Subcutaneous abdominal adipose tissue (tissue), 5 donors: Measurements from ENCODE around the gene HADHB.

Experiments used
- H3K27ac ChIP-seq: one replicate; pipeline ENCODE4 v1.7.0; 2013; ENCODE audit warnings: low read depth, mild to moderate bottlenecking, inconsistent platforms, low read length, moderate library complexity
- H3K27me3 ChIP-seq, 5 donors: one replicate each; pipeline ENCODE4 v1.7.0; 2013; ENCODE audit warnings: low read length in 5 of 5, inconsistent platforms in 1 of 5; ENCODE audit not compliant: control insufficient read depth in 5 of 5, insufficient read depth in 4 of 5
- H3K36me3 ChIP-seq, 5 donors: one replicate each; pipeline ENCODE4 v1.7.0; 2013; ENCODE audit warnings: low read length in 5 of 5; ENCODE audit not compliant: control insufficient read depth in 5 of 5, insufficient read depth in 5 of 5
- H3K4me1 ChIP-seq, 5 donors: one replicate each; pipeline ENCODE4 v1.7.0; 2013; ENCODE audit warnings: low read length in 5 of 5, mild to moderate bottlenecking in 3 of 5, moderate library complexity in 1 of 5; ENCODE audit not compliant: control insufficient read depth in 5 of 5, insufficient read depth in 5 of 5
- H3K4me3 ChIP-seq, 5 donors: one replicate each; pipeline ENCODE4 v1.7.0; 2013; ENCODE audit warnings: low read length in 5 of 5, low read depth in 1 of 5
- H3K9ac ChIP-seq, 5 donors: one replicate each; pipeline ENCODE4 v1.7.0; 2013; ENCODE audit warnings: low read length in 5 of 5, mild to moderate bottlenecking in 4 of 5, moderate library complexity in 3 of 5
- H3K9me3 ChIP-seq, 5 donors: one replicate each; pipeline ENCODE4 v1.7.0; 2013; ENCODE audit warnings: low read length in 5 of 5; ENCODE audit not compliant: control insufficient read depth in 5 of 5
- donor health status: healthy.
- donor health status: healthy.
- donor health status: healthy.
- donor health status: healthy.
- donor health status: healthy.

Gene HADHB

GRCh38 chr2:26244309-26245230 is at the start of gene HADHB, which contains the start of gene HADHA:
Gene HADHB, plus strand, starts transcription at chr2:26244939. Its CDS starts 9,316 bp downstream, at chr2:26254255.
Gene HADHA, minus strand, starts transcription at chr2:26244632. Its CDS starts 36 bp downstream, at chr2:26244596.
- Histone ChIP-seq H3K27me3 (no peaks in the 10 kb centered on the region), H3K9ac (peak within 1 kb of the TSS; percentile 95 to 99 (median 98)), H3K27ac (peak within 1 kb of the TSS; percentile 99), H3K9me3 (no peaks in the 10 kb centered on the region), H3K36me3 (no peaks in the 10 kb centered on the region), H3K4me3 (peak within 1 kb of the TSS; percentile 86 to 99 (median 97)), H3K4me1 (peaks cover 7 to 68% (median 55%) of the 10 kb centered on the region in 5 donors)

- Histone ChIP-seq H3K9me3 (no peaks in the 10 kb centered on the region), H3K9ac (no peak overlapping the region), H3K36me3 (peaks cover 26 to 99% (median 91%) of the 10 kb centered on the region in 5 donors), H3K4me1 (peaks cover 0 to 8% (median 0%) of the 10 kb centered on the region in 5 donors), H3K27ac (no peak overlapping the region), H3K27me3 (no peaks in the 10 kb centered on the region), H3K4me3 (no peak overlapping the region)
Observed at GRCh38 chr2:26195040-26195984, 49.4 kb upstream of the HADHB start.

DNA sequence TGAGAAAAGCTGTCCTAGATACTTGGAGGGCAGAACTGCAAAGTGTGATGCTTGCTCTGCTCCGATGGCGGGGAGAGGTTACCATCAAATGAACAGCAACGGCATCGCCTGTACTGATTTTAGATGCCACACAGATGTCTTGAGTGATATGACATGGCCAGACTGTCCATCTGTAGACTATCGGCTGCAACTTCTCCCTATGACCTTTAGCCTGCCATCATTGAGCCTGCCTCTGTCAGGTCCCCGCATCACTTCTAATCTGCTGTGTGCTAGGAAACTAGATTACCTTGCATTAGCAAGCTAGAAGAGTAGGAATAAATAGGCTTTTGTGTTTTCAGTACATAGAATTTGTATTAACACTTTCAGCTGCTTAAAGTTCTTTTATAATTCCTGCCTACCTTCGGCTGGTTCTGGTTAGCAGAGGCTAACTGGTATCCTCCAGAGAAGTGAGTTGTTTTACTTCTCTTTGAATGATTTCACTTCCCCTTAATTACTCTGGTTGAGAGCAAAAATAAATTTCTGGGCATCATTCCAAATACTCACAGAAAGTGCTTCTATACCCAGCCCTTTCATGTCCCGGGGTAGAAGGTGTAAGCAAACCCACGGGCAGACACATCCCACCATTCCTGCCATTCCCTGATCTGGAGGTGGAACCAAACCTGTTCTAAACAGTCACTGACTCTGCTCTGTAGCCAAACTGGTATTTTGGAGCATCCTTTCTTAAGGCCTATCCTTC is 47.9 kb upstream of the HADHB start:
- Histone ChIP-seq H3K36me3 (peaks cover 35 to 97% (median 88%) of the 10 kb centered on the region in 5 donors), H3K9ac (no peak overlapping the region), H3K27ac (no peak overlapping the region), H3K9me3 (no peaks in the 10 kb centered on the region), H3K4me1 (peaks cover 0 to 8% (median 0%) of the 10 kb centered on the region in 5 donors), H3K27me3 (no peaks in the 10 kb centered on the region), H3K4me3 (no peak overlapping the region)

DNA sequence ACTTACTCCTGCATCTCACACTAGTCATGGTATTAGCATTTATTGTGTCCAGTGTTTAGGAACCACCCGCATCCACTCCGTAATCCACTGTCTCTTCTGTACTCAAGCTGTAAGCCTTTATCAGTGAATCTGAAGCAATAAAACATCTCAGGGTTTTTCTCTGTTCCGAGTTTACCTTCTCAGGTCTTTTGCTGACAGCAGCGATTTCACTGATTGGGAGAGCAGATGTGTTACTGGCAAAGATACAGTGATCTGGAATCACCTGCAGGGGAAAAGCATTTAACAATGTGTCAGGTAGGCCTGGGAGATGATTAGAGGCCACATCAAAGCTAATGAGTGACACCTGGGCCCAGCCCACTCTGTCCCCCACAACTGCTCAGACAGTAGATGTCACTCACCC is 47.2 kb upstream of the HADHB start:
- no peak overlapping the region for H3K27ac ChIP-seq
- no peaks in the 10 kb centered on the region for H3K27me3 ChIP-seq
- no peak overlapping the region for H3K4me3 ChIP-seq
- H3K4me1 ChIP-seq: peaks cover 0 to 8% (median 0%) of the 10 kb centered on the region in 5 donors
- H3K9me3 ChIP-seq: no peaks in the 10 kb centered on the region
- H3K36me3 ChIP-seq: peaks cover 35 to 97% (median 90%) of the 10 kb centered on the region in 5 donors
- no peak overlapping the region for H3K9ac ChIP-seq

DNA sequence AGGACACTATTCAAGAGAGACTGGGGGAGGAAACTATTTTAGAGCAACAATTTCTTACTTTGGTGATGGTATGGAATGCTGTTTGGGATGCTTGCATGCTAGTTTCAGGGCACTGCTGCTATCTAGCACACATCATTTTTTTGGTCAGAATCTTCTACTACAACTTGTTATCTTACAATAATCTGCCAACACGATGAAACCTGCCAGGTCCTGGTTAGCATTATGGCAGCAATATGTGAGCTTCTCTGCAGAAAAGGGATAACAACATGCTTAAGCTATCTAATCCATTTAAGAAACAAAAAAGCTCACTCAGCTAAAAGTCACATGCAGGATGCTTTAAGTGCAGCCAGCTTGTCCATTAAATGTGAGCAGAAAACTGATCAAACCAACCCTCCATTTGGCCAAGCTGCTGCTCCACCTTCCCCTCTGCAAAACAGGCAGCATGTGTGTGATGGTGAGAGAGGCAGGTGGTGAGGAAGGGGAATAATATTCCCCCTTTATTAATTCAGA is 41.7 kb upstream of the HADHB start:
- no peak overlapping the region for H3K4me3 ChIP-seq
- no peaks in the 10 kb centered on the region for H3K9me3 ChIP-seq
- peaks cover 40 to 85% (median 73%) of the 10 kb centered on the region in 5 donors for H3K36me3 ChIP-seq
- H3K27ac ChIP-seq: no peak overlapping the region
- no peaks in the 10 kb centered on the region for H3K4me1 ChIP-seq
- no peak overlapping the region for H3K9ac ChIP-seq
- H3K27me3 ChIP-seq: no peaks in the 10 kb centered on the region

DNA sequence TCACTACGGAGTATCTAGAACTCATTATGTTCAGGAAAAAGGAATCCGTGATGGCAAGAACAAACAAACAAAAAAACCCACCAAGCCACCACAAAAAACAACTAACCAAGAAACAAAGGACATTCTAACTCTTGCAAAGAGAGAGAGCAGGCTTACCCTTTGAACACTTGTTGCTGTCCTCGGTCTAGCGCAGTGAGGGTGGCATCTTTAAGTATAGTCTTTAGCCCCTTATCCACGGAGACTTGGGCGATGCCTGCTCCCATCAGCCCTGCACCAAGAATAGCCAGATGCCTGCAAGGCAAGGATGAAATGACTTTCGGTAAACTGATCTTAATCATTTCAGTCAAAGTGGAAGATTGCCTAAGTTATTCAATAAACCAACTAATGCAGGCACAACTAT is 40.8 kb upstream of the HADHB start:
- H3K27me3 ChIP-seq: no peaks in the 10 kb centered on the region
- peak overlapping the region in 1 of 5 donors; percentile 14 for H3K9ac ChIP-seq
- no peaks in the 10 kb centered on the region for H3K9me3 ChIP-seq
- no peak overlapping the region for H3K27ac ChIP-seq
- peaks cover 45 to 85% (median 73%) of the 10 kb centered on the region in 5 donors for H3K36me3 ChIP-seq
- no peaks in the 10 kb centered on the region for H3K4me1 ChIP-seq
- H3K4me3 ChIP-seq: no peak overlapping the region

DNA sequence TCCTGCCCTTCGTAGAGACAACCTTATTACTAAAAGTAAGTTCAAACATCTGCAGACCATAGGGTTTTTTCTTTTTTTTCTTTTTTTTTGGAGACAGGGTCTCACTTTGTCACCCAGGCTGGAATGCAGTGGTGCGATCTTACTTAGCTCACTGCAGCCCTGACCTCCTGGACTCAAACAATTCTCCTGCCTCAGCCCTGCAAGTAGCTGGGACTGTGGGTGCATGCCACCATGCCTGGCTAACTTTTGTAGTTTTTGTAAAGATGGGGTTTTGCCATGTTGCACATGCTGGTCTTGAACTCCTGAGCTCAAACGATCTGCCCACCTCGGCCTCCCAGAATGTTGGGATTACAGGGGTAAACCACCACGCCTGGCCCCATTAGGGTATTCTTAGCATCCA is 32.7 kb upstream of the HADHB start:
- Histone ChIP-seq H3K27me3 (no peaks in the 10 kb centered on the region), H3K27ac (no peak overlapping the region), H3K4me3 (no peak overlapping the region), H3K4me1 (no peaks in the 10 kb centered on the region), H3K9ac (no peak overlapping the region), H3K36me3 (peaks cover 77 to 96% (median 88%) of the 10 kb centered on the region in 5 donors), H3K9me3 (no peaks in the 10 kb centered on the region)

GRCh38 chr2:26214759-26215158 is 30.0 kb upstream of the HADHB start:
- Histone ChIP-seq H3K9ac (no peak overlapping the region), H3K27me3 (no peaks in the 10 kb centered on the region), H3K4me1 (no peaks in the 10 kb centered on the region), H3K27ac (no peak overlapping the region), H3K36me3 (peaks cover 58 to 86% (median 77%) of the 10 kb centered on the region in 5 donors), H3K9me3 (no peaks in the 10 kb centered on the region), H3K4me3 (no peak overlapping the region)

DNA sequence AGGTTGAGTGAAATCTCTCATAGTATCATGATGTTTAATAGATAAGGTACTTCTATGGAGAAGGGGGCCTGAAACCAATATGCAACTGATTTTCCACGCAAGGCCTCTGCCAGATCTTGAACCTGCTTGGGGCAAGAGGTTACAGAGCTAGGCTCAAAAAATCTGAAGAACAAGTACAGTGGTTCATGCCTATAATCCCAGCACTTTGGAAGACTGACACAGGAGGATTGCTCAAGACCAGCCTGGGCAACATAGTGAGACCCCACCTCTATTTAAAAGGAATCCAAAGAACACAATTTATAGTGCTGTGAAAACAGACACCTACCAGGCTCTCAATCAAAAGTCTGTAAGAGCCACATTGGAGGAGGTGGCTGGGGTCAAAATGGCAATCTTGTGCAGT is 28.9 kb upstream of the HADHB start:
- Histone ChIP-seq H3K4me3 (no peak overlapping the region), H3K36me3 (peaks cover 60 to 86% (median 74%) of the 10 kb centered on the region in 5 donors), H3K4me1 (no peaks in the 10 kb centered on the region), H3K9ac (no peak overlapping the region), H3K27ac (no peak overlapping the region), H3K9me3 (no peaks in the 10 kb centered on the region), H3K27me3 (no peaks in the 10 kb centered on the region)
